ENCODE data around the gene PPP1CB.

Gene PPP1CB

GRCh38 chr2:28776471-28776870, 24.8 kb downstream of the PPP1CB start:
- no peak overlapping the region for H3K4me3 ChIP-seq (replicated peaks; ENCODE audit: insufficient read depth, low read length)
- no peak overlapping the region for H3K27ac ChIP-seq (replicated peaks)
- DNase-seq (ENCODE audit: low read depth in 1 of 2, low spot score in 1 of 2) = no peak
- no peaks in the 10 kb centered on the region for H3K27me3 ChIP-seq (ENCODE audit: insufficient read depth, poor library complexity, severe bottlenecking)
- TF ChIP-seq GABPA (IDR thresholded peaks at IDR 0.05; ENCODE audit: low read depth) = no peak
- TF ChIP-seq CTCF (IDR thresholded peaks at IDR 0.05; ENCODE audit: insufficient read depth, low read length) = no peak
- no peak for TF ChIP-seq SPI1 (IDR thresholded peaks at IDR 0.05; ENCODE audit: borderline replicate concordance, low read depth)
- TF ChIP-seq POLR2AphosphoS5 (IDR thresholded peaks at IDR 0.05; ENCODE audit: low read depth) = no peak
- TF ChIP-seq REST (IDR thresholded peaks at IDR 0.05; ENCODE audit: insufficient replicate concordance, low read depth) = no peak

GRCh38 chr2:28778392-28778791, 26.8 kb downstream of the PPP1CB start:
- Histone ChIP-seq H3K27me3 (ENCODE audit: insufficient read depth, poor library complexity, severe bottlenecking) (no peaks in the 10 kb centered on the region), H3K27ac (replicated peaks) (no peak overlapping the region), H3K4me3 (replicated peaks; ENCODE audit: insufficient read depth, low read length) (no peak overlapping the region)
- no peak for TF ChIP-seq CTCF (IDR thresholded peaks at IDR 0.05; ENCODE audit: insufficient read depth, low read length)
- TF ChIP-seq REST (IDR thresholded peaks at IDR 0.05; ENCODE audit: insufficient replicate concordance, low read depth) = no peak
- no peak for TF ChIP-seq SPI1 (IDR thresholded peaks at IDR 0.05; ENCODE audit: borderline replicate concordance, low read depth)
- TF ChIP-seq POLR2AphosphoS5 (IDR thresholded peaks at IDR 0.05; ENCODE audit: low read depth) = no peak
- TF ChIP-seq GABPA (IDR thresholded peaks at IDR 0.05; ENCODE audit: low read depth) = no peak
- DNase-seq (ENCODE audit: low read depth in 1 of 2, low spot score in 1 of 2) = no peak

GRCh38 chr2:28779001-28779400, 27.4 kb downstream of the PPP1CB start:
- TF ChIP-seq SPI1 (IDR thresholded peaks at IDR 0.05; ENCODE audit: borderline replicate concordance, low read depth) (no peak), GABPA (IDR thresholded peaks at IDR 0.05; ENCODE audit: low read depth) (no peak), REST (IDR thresholded peaks at IDR 0.05; ENCODE audit: insufficient replicate concordance, low read depth) (no peak), POLR2AphosphoS5 (IDR thresholded peaks at IDR 0.05; ENCODE audit: low read depth) (no peak), CTCF (IDR thresholded peaks at IDR 0.05; ENCODE audit: insufficient read depth, low read length) (no peak)
- H3K27ac ChIP-seq (replicated peaks) = no peak overlapping the region

More at GRCh38 chr2:28779001-28779400, 27.4 kb downstream of the PPP1CB start:
- H3K27me3 ChIP-seq (ENCODE audit: insufficient read depth, poor library complexity, severe bottlenecking) = no peaks in the 10 kb centered on the region
- no peak overlapping the region for H3K4me3 ChIP-seq (replicated peaks; ENCODE audit: insufficient read depth, low read length)
- DNase-seq (ENCODE audit: low read depth in 1 of 2, low spot score in 1 of 2) = no peak
